IMR-90 (cell line): ENCODE measurements around the gene STXBP6. TPM values are rescaled to one million over a fixed set of nuclear protein-coding genes. Genes with fewer than 3 reads are reported as not detected.

Experiments used
- ATAC-seq: fragments of 200-7000 bp; cut with Tn5 transposase; 2 replicates; pipeline ENCODE4 v1.9.1; 2020; ENCODE audit warnings: low read depth, mild to moderate bottlenecking, moderate library complexity
- BruUV-seq: library from RNA; stranded (reverse); fragments of 400-500 nt; replicated peaks from 2 replicates; lab custom pipeline; 2021; lab: Mats Ljungman, UMichigan
- CTCF ChIA-PET: fragments of 300-600 bp; formaldehyde crosslinking; extraction: SDS; loops from one replicate; lab custom pipeline; 2021; ENCODE audit warnings: antibody characterized with exemption; lab: Yijun Ruan, JAX
- POLR2A ChIA-PET: fragments of 300-600 bp; sonication (Branson Sonifier 250); formaldehyde crosslinking; loops from one replicate; lab custom pipeline; 2022; ENCODE audit warnings: antibody characterized with exemption; ENCODE audit not compliant: unreplicated experiment; lab: Charles Lee
- DNase-seq: peaks from one replicate; pipeline ENCODE4 v3.0.0; 2013
- H2AFZ ChIP-seq: replicated peaks from 2 replicates; pipeline ENCODE3; 2013; ENCODE audit warnings: low read length, mild to moderate bottlenecking; ENCODE audit not compliant: poor library complexity
- H2AK5ac ChIP-seq: 2 replicates; pipeline ENCODE4 v1.6.1; 2013; ENCODE audit warnings: low read depth, low read length, inconsistent platforms
- H2AK9ac ChIP-seq: replicated peaks from 2 replicates; pipeline ENCODE3; 2013; ENCODE audit warnings: mild to moderate bottlenecking, low read depth, low read length, moderate library complexity; ENCODE audit not compliant: poor library complexity
- H2BK120ac ChIP-seq: 2 replicates; pipeline ENCODE4 v1.6.1; 2013; ENCODE audit warnings: low read depth, low read length, inconsistent platforms
- H2BK15ac ChIP-seq: 3 replicates; pipeline ENCODE4 v1.6.1; 2013; ENCODE audit warnings: low read depth, low read length, inconsistent platforms
- H2BK20ac ChIP-seq: 2 replicates; pipeline ENCODE4 v1.6.1; 2013; ENCODE audit warnings: low read depth, mild to moderate bottlenecking, inconsistent platforms, low read length, moderate library complexity
- H2BK5ac ChIP-seq: 2 replicates; pipeline ENCODE4 v1.6.1; 2013; ENCODE audit warnings: mild to moderate bottlenecking, low read depth, low read length, inconsistent platforms; ENCODE audit not compliant: poor library complexity, severe bottlenecking
- H3K14ac ChIP-seq: replicated peaks from 2 replicates; pipeline ENCODE4 v1.6.1; 2013; ENCODE audit warnings: low read depth, low read length, inconsistent platforms
- H3K18ac ChIP-seq: 2 replicates; pipeline ENCODE4 v1.6.1; 2013; ENCODE audit warnings: low read depth, low read length, control low read depth
- H3K23ac ChIP-seq: 2 replicates; pipeline ENCODE4 v1.6.1; 2013; ENCODE audit warnings: low read depth, low read length, inconsistent platforms
- H3K27ac ChIP-seq: 2 replicates; pipeline ENCODE4 v1.5.1; 2013; ENCODE audit warnings: mild to moderate bottlenecking, control low read depth, low read length; ENCODE audit not compliant: insufficient read depth
- H3K27me3 ChIP-seq: 2 replicates; pipeline ENCODE4 v1.6.1; 2013; ENCODE audit warnings: low read length; ENCODE audit not compliant: control insufficient read depth, insufficient read depth
- H3K36me3 ChIP-seq: 2 replicates; pipeline ENCODE4 v1.6.1; 2013; ENCODE audit warnings: low read length, mixed read lengths; ENCODE audit not compliant: control insufficient read depth, insufficient read depth
- H3K4ac ChIP-seq: 2 replicates; pipeline ENCODE4 v1.6.1; 2013; ENCODE audit warnings: low read depth, low read length, inconsistent platforms
- H3K4me1 ChIP-seq: 2 replicates; pipeline ENCODE4 v1.6.1; 2013; ENCODE audit warnings: low read length, mixed read lengths; ENCODE audit not compliant: control insufficient read depth, insufficient read depth
- H3K4me2 ChIP-seq: 2 replicates; pipeline ENCODE4 v1.6.1; 2013; ENCODE audit warnings: low read depth, mild to moderate bottlenecking, control low read depth, low read length, moderate library complexity
- H3K4me3 ChIP-seq: 2 replicates; pipeline ENCODE4 v1.5.1; 2013; ENCODE audit warnings: low read depth, mild to moderate bottlenecking, control low read depth, low read length, moderate library complexity; ENCODE audit not compliant: insufficient read depth
- H3K56ac ChIP-seq: 2 replicates; pipeline ENCODE4 v1.6.1; 2013; ENCODE audit warnings: low read length, inconsistent platforms; ENCODE audit not compliant: insufficient read depth; ENCODE audit errors: extremely low read depth
- H3K79me1 ChIP-seq, 2 experiments: 2 replicates each; pipeline ENCODE4 v1.6.1; 2013; ENCODE audit warnings: low read length in 2 of 2, inconsistent platforms in 1 of 2, low read depth in 1 of 2
- H3K9ac ChIP-seq: 2 replicates; pipeline ENCODE4 v1.6.1; 2013; ENCODE audit warnings: low read depth, low read length, control low read depth
- H3K9me1 ChIP-seq: 2 replicates; pipeline ENCODE4 v1.6.1; 2013; ENCODE audit warnings: low read length, inconsistent platforms; ENCODE audit not compliant: insufficient read depth
- H3K9me3 ChIP-seq: 2 replicates; pipeline ENCODE4 v1.6.1; 2013; ENCODE audit warnings: low read length; ENCODE audit not compliant: control insufficient read depth, insufficient read depth
- H4K20me1 ChIP-seq: 2 replicates; pipeline ENCODE4 v1.6.1; 2013; ENCODE audit warnings: low read length, inconsistent platforms; ENCODE audit not compliant: insufficient read depth
- H4K5ac ChIP-seq: 2 replicates; pipeline ENCODE4 v1.6.1; 2013; ENCODE audit warnings: mild to moderate bottlenecking, low read depth, low read length, control low read depth
- H4K8ac ChIP-seq, 2 experiments: 2 replicates each; pipeline ENCODE4 v1.6.1; 2013; ENCODE audit warnings: low read depth in 2 of 2, low read length in 2 of 2, control low read depth in 1 of 2, inconsistent platforms in 1 of 2
- H4K91ac ChIP-seq: 2 replicates; pipeline ENCODE4 v1.6.1; 2013; ENCODE audit warnings: low read depth, low read length, inconsistent platforms; ENCODE audit not compliant: insufficient read depth
- BHLHE40 ChIP-seq: fragments of 150-350 bp; IDR thresholded peaks from 2 replicates; pipeline ENCODE4 v1.6.1; 2016; ENCODE audit warnings: mild to moderate bottlenecking, low read depth, low read length
- CEBPB ChIP-seq: IDR thresholded peaks from 2 replicates; pipeline ENCODE4 v1.6.1; 2012; ENCODE audit warnings: low read depth, low read length, improper control_type of control experiment
- CHD1 ChIP-seq: IDR thresholded peaks from 2 replicates; pipeline ENCODE4 v1.6.1; 2012; ENCODE audit warnings: low read depth, low read length, improper control_type of control experiment
- CTCF ChIP-seq: conservative IDR thresholded peaks from 2 replicates; pipeline ENCODE4 v1.5.1; 2012; ENCODE audit warnings: mild to moderate bottlenecking, low read depth, low read length, improper control_type of control experiment
- ELK1 ChIP-seq: fragments of 150-350 bp; IDR thresholded peaks from 2 replicates; pipeline ENCODE4 v1.6.1; 2016; ENCODE audit warnings: low read depth, mild to moderate bottlenecking, low read length, moderate library complexity, borderline replicate concordance
- FOS ChIP-seq: fragments of 150-350 bp; IDR thresholded peaks from 2 replicates; pipeline ENCODE4 v1.6.1; 2016; ENCODE audit warnings: low read depth, low read length
- MAFK ChIP-seq: IDR thresholded peaks from 2 replicates; pipeline ENCODE4 v1.6.1; 2012; ENCODE audit warnings: low read depth, low read length, improper control_type of control experiment
- MAZ ChIP-seq: IDR thresholded peaks from 2 replicates; pipeline ENCODE4 v1.6.1; 2012; ENCODE audit warnings: low read depth, mild to moderate bottlenecking, low read length, improper control_type of control experiment, moderate library complexity, borderline replicate concordance
- MXI1 ChIP-seq: IDR thresholded peaks from 2 replicates; pipeline ENCODE4 v1.6.1; 2012; ENCODE audit warnings: low read depth, mild to moderate bottlenecking, low read length, moderate library complexity, borderline replicate concordance
- NFE2L2 ChIP-seq: fragments of 150-350 bp; IDR thresholded peaks from 2 replicates; pipeline ENCODE4 v1.6.1; 2016; ENCODE audit warnings: low read depth, mild to moderate bottlenecking, low read length
- POLR2A ChIP-seq: IDR thresholded peaks from 2 replicates; pipeline ENCODE4 v1.6.1; 2012; ENCODE audit warnings: mild to moderate bottlenecking, low read depth, low read length
- RAD21 ChIP-seq: IDR thresholded peaks from 2 replicates; pipeline ENCODE4 v1.6.1; 2012; ENCODE audit warnings: low read length, improper control_type of control experiment
- RCOR1 ChIP-seq: IDR thresholded peaks from 2 replicates; pipeline ENCODE4 v1.6.1; 2012; ENCODE audit warnings: mild to moderate bottlenecking, low read length, improper control_type of control experiment; ENCODE audit not compliant: insufficient replicate concordance
- RFX5 ChIP-seq: IDR thresholded peaks from 2 replicates; pipeline ENCODE4 v1.8.0; 2012; ENCODE audit warnings: low read depth, mild to moderate bottlenecking, low read length, moderate library complexity
- SMC3 ChIP-seq: fragments of 150-350 bp; IDR thresholded peaks from 2 replicates; pipeline ENCODE4 v1.6.1; 2016; ENCODE audit warnings: low read depth, mild to moderate bottlenecking, antibody characterized with exemption, low read length, moderate library complexity
- USF2 ChIP-seq: fragments of 150-350 bp; IDR thresholded peaks from 2 replicates; pipeline ENCODE4 v1.6.1; 2017; ENCODE audit warnings: mild to moderate bottlenecking, antibody characterized with exemption, low read length, low read depth
- WGBS, 2 experiments: methylation state at CpG; one replicate each; pipeline versions ENCODE4 v1.1.5 to v1.1.7; 2013; ENCODE audit warnings: missing lambda C conversion rate in 2 of 2; ENCODE audit not compliant: insufficient read length in 1 of 2; ENCODE audit errors: extremely low coverage in 2 of 2; 5-methylcytosine and 5-hydroxymethylcytosine counted together
- dilution Hi-C: fragments of 300-500 bp; cut with HindIII; formaldehyde crosslinking; loops from one replicate; pipeline ENCODE4 v1.14.3; 2018; ENCODE audit warnings: low sequenced_read_pairs; ENCODE audit not compliant: unreplicated experiment
- in situ Hi-C: fragments of 300-500 bp; cut with MboI; formaldehyde crosslinking; loops from 3 replicates; pipeline ENCODE4 v1.14.3; 2019; ENCODE audit warnings: low sequenced_read_pairs, inconsistent platforms, mixed read lengths
- intact Hi-C: fragments of 100-400 bp; cut with micrococcal nuclease; formaldehyde crosslinking; loops from 2 replicates; pipeline ENCODE4 v1.10.0; 2022
- polyA plus RNA-seq, 3 experiments: library from polyadenylated mRNA; depleted of rRNA; stranded (reverse); fragments of >200 nt; gene quantifications; 2 replicates each; pipeline ENCODE4 v1.2.3, GENCODE V29; 2012; ENCODE audit warnings: low replicate concordance in 1 of 3
- total RNA-seq: library from RNA; depleted of rRNA; stranded (reverse); fragments of >200 nt; gene quantifications from 2 replicates; pipeline ENCODE4 v1.2.3, GENCODE V29; 2012

STXBP6 gene
- total and polyA plus RNA-seq, 2 of the 4 experiments (the other 2 are of a cell fraction), result 14.2 to 14.3 TPM

GRCh38 chr14:24852312-24853060, 197.5 kb downstream of the STXBP6 start:
- no peak for DNase-seq
- Histone ChIP-seq H3K79me1 (no peaks in the 10 kb centered on the region), H2BK15ac (no peak overlapping the region; the same call in 2 of the 3 replicates), H2AK9ac (no peak overlapping the region), H3K9me3 (no peaks in the 10 kb centered on the region), H3K4me2 (no peak overlapping the region), H3K36me3 (no peaks in the 10 kb centered on the region), H3K14ac (no peak overlapping the region), H2AK5ac (no peak overlapping the region), H2AFZ (no peak overlapping the region), H3K4me1 (peaks cover 4% of the 10 kb centered on the region), H4K20me1 (no peaks in the 10 kb centered on the region), H2BK120ac (no peak overlapping the region), H4K8ac (no peak overlapping the region), H3K4me3 (no peak overlapping the region), H3K18ac (no peak overlapping the region), H3K23ac (no peak overlapping the region), H2BK5ac (no peak overlapping the region), H3K56ac (no peak overlapping the region), H3K4ac (no peak overlapping the region), H4K91ac (no peak overlapping the region), H4K5ac (no peak overlapping the region), H3K27ac (no peak overlapping the region), H3K9me1 (peaks cover 2% of the 10 kb centered on the region; the same call in 1 of the 2 replicates), H3K9ac (no peak overlapping the region), H3K27me3 (no peaks in the 10 kb centered on the region), H2BK20ac (no peak overlapping the region)
- intact Hi-C loops (no loop called here), dilution Hi-C loops (no loop called here), in situ Hi-C loops (no loop called here)
- no TSS peak for BruUV-seq
- TF ChIP-seq RFX5, result no peak
- no peak for TF ChIP-seq ELK1
- TF ChIP-seq CEBPB, result no peak
- TF ChIP-seq MXI1, result no peak
- TF ChIP-seq MAZ, result no peak
- no peak for TF ChIP-seq USF2
- TF ChIP-seq CHD1, result no peak
- TF ChIP-seq CTCF, result no peak
- TF ChIP-seq BHLHE40, result no peak
- TF ChIP-seq POLR2A, result no peak
- TF ChIP-seq NFE2L2, result no peak
- TF ChIP-seq MAFK, result no peak
- TF ChIP-seq RCOR1, result no peak
- no peak for TF ChIP-seq SMC3
- no peak for TF ChIP-seq RAD21
- no peak for TF ChIP-seq FOS
- ChIA-PET POLR2A (no interaction called here), CTCF (interaction anchor here (0.9 kb wide), 1 partner anchor 14 kb away, joined by 4 read pairs; no protein-coding TSS in a partner anchor)
- WGBS, 2 experiments, result no CpG with 5 or more reads among the region's 6 CpGs
- ATAC-seq, result no peak
